NCI-H1694 (cell line): ENCODE results near the gene BRD3OS.

ENCODE experiments used
- DNase-seq: peaks from one replicate; lab custom pipeline; 2025; lab: John Stamatoyannopoulos, UW

BRD3OS gene

GRCh38 chr9:134052491-134052890 is 27.2 kb downstream of the BRD3OS start:
- no peak for DNase-seq

- no peak for DNase-seq
These were observed 27.7 kb downstream of the BRD3OS start for GRCh38 chr9:134052941-134053340.

GRCh38 chr9:134053401-134053871 is 28.2 kb downstream of the BRD3OS start:
- DNase-seq, result no peak

GRCh38 chr9:134053941-134054761 is 28.9 kb downstream of the BRD3OS start:
- DNase-seq, result no peak

GRCh38 chr9:134054891-134055811 is 29.9 kb downstream of the BRD3OS start:
- no peak for DNase-seq

GRCh38 chr9:134055981-134056461 is 30.7 kb downstream of the BRD3OS start:
- DNase-seq, result no peak

GRCh38 chr9:134056483-134057306 is 31.4 kb downstream of the BRD3OS start:
- no peak for DNase-seq

GRCh38 chr9:134057307-134057657 is 32.0 kb downstream of the BRD3OS start:
- DNase-seq, result no peak

GRCh38 chr9:134057751-134058701 is 32.7 kb downstream of the BRD3OS start:
- no peak for DNase-seq

- no peak for DNase-seq
These were observed 33.4 kb downstream of the BRD3OS start for GRCh38 chr9:134058716-134059115.

- no peak for DNase-seq
These were observed 33.9 kb downstream of the BRD3OS start for GRCh38 chr9:134059188-134059641.

GRCh38 chr9:134059661-134060395 is 34.5 kb downstream of the BRD3OS start:
- DNase-seq, result no peak

- no peak for DNase-seq
These were observed 35.3 kb downstream of the BRD3OS start for GRCh38 chr9:134060546-134060945.

- DNase-seq, result no peak
These were observed 35.9 kb downstream of the BRD3OS start for GRCh38 chr9:134061019-134061687.

GRCh38 chr9:134061688-134062371 is 36.5 kb downstream of the BRD3OS start:
- DNase-seq, result no peak

- DNase-seq, result no peak
These were observed 37.3 kb downstream of the BRD3OS start for GRCh38 chr9:134062461-134063087.

- DNase-seq, result no peak
These were observed 37.8 kb downstream of the BRD3OS start for GRCh38 chr9:134063088-134063570.
